Measurements from ENCODE around the gene CNIH2.
"Not testable (repeated sequence)": the region's sequence is repeated elsewhere in the genome, so short reads cannot be mapped to it uniquely, and the experiment has no call there.

Gene CNIH2

GRCh38 chr11:66318600-66318970, 40.6 kb downstream of the CNIH2 start:
- no peak for TF ChIP-seq CTCF (IDR thresholded peaks at IDR 0.05)
- no peaks in the 10 kb centered on the region for H3K36me3 ChIP-seq
- peaks cover 46% of the 10 kb centered on the region for H3K27me3 ChIP-seq
- H3K4me1 ChIP-seq (ENCODE audit: control insufficient read depth in 1 of 2, insufficient read depth in 1 of 2, low read depth in 1 of 2, low read length in 1 of 2): peaks cover 13 to 15% of the 10 kb centered on the region in 2 experiments
- no peak overlapping the region for H3K4me3 ChIP-seq (ENCODE audit: low read depth in 1 of 2, low read length in 1 of 2)
- no peaks in the 10 kb centered on the region for H3K9me3 ChIP-seq
- H3K27ac ChIP-seq: no peak overlapping the region

- H3K9me3 ChIP-seq; H3K27ac ChIP-seq; H3K4me3 ChIP-seq (ENCODE audit: low read depth in 1 of 2, low read length in 1 of 2); H3K36me3 ChIP-seq: not testable (repeated sequence)
- Histone ChIP-seq H3K4me1 (ENCODE audit: control insufficient read depth in 1 of 2, insufficient read depth in 1 of 2, low read depth in 1 of 2, low read length in 1 of 2) (peaks cover 13 to 15% of the 10 kb centered on the region in 2 experiments), H3K27me3 (peaks cover 28% of the 10 kb centered on the region)
These were observed 42.3 kb downstream of the CNIH2 start for GRCh38 chr11:66320289-66320688.

- peaks cover 13 to 15% of the 10 kb centered on the region in 2 experiments for H3K4me1 ChIP-seq (ENCODE audit: control insufficient read depth in 1 of 2, insufficient read depth in 1 of 2, low read depth in 1 of 2, low read length in 1 of 2)
- H3K27ac ChIP-seq: not testable (repeated sequence)
These were observed 42.8 kb downstream of the CNIH2 start for GRCh38 chr11:66320748-66321147.

GRCh38 chr11:66321606-66322005, 43.6 kb downstream of the CNIH2 start:
- Histone ChIP-seq H3K4me1 (ENCODE audit: control insufficient read depth in 1 of 2, insufficient read depth in 1 of 2, low read depth in 1 of 2, low read length in 1 of 2) (peaks cover 13 to 15% of the 10 kb centered on the region in 2 experiments), H3K27me3 (peaks cover 15% of the 10 kb centered on the region), H3K36me3 (no peaks in the 10 kb centered on the region), H3K4me3 (ENCODE audit: low read depth in 1 of 2, low read length in 1 of 2) (no peak overlapping the region), H3K9me3 (no peaks in the 10 kb centered on the region), H3K27ac (no peak overlapping the region)
- no peak for TF ChIP-seq CTCF (IDR thresholded peaks at IDR 0.05)

More at GRCh38 chr11:66320748-66321147, 42.8 kb downstream of the CNIH2 start:
- H3K27me3 ChIP-seq: peaks cover 24% of the 10 kb centered on the region
- H3K36me3 ChIP-seq; H3K4me3 ChIP-seq (ENCODE audit: low read depth in 1 of 2, low read length in 1 of 2); H3K9me3 ChIP-seq: not testable (repeated sequence)

GRCh38 chr11:66322732-66323427, 44.9 kb downstream of the CNIH2 start:
- H3K9me3 ChIP-seq: no peaks in the 10 kb centered on the region
- no peak overlapping the region for H3K4me3 ChIP-seq (ENCODE audit: low read depth in 1 of 2, low read length in 1 of 2)
- TF ChIP-seq CTCF (IDR thresholded peaks at IDR 0.05): no peak
- no peaks in the 10 kb centered on the region for H3K36me3 ChIP-seq
- H3K27me3 ChIP-seq: peaks cover 3% of the 10 kb centered on the region
- no peak overlapping the region for H3K27ac ChIP-seq
- H3K4me1 ChIP-seq (ENCODE audit: control insufficient read depth in 1 of 2, insufficient read depth in 1 of 2, low read depth in 1 of 2, low read length in 1 of 2): peaks cover 8% of the 10 kb centered on the region in 2 experiments

- Histone ChIP-seq H3K4me3 (ENCODE audit: low read depth in 1 of 2, low read length in 1 of 2) (no peak overlapping the region), H3K4me1 (ENCODE audit: control insufficient read depth in 1 of 2, insufficient read depth in 1 of 2, low read depth in 1 of 2, low read length in 1 of 2) (peaks cover 3 to 6% of the 10 kb centered on the region in 2 experiments), H3K27me3 (peaks cover 4% of the 10 kb centered on the region), H3K27ac (no peak overlapping the region), H3K9me3 (no peaks in the 10 kb centered on the region), H3K36me3 (no peaks in the 10 kb centered on the region)
- TF ChIP-seq CTCF (IDR thresholded peaks at IDR 0.05): no peak
These were observed 45.7 kb downstream of the CNIH2 start for GRCh38 chr11:66323684-66324083.
